ENCODE data around the gene SPAG8.

The SPAG8 gene

DNA sequence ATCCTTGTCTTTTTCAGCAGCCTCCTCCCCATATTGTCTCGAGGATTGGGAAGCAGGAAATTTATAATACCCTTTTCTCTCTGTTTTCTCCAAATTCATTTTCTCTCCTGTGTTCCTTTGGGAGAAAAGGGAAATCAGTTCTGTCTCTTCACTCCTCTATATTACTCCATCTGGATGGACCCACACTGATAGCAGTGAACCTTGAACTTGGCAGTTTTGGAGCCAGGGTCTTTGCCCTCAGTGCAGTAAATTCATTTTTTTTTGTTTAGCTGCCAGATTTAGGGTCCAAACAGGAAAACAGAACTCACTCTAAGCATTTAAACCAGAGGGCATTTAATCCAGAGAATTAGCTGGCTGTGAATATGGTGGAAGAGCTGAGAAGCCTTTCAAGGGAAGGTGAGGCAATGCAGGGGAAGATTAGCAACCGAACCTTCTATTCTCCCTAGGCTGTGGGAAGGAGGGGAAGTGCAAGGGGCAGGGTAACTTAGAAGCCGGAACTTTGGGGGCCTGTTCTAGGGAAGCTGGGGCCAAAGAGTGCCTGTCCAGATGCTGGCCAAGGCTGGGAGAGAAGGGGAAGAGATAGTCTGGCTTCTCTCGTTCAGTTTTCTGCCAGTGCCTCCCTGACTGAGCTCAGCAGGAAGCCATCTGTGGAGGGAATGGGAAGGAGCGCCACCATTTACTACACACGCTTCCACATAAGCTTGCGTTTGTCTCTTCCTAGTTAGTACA lies 37.0 kb downstream of the SPAG8 start:
- no peak for DNase-seq (ENCODE audit: low spot score)

DNA sequence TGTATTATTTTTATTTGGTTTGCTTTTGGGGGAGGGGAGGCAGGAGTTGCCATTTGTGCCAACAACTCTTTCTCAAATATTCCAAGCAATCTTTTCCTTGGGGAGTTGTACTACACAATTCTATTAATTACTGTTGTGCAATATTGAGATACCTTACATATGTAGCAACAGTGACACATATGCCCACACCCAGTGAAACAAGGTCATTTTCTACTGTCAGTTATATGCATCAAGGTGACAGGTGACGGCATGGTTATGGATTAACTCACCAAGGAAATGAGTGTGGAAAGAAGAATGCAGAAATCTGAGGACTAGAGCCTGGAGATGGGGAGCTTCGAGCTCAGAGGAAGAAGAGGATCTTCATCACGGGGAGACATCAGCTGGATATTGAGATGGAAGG lies 40.1 kb downstream of the SPAG8 start:
- no peak for DNase-seq (ENCODE audit: low spot score)

- DNase-seq (ENCODE audit: low spot score) = no peak
These were observed 40.5 kb downstream of the SPAG8 start for GRCh38 chr9:35771534-35771933.

DNA sequence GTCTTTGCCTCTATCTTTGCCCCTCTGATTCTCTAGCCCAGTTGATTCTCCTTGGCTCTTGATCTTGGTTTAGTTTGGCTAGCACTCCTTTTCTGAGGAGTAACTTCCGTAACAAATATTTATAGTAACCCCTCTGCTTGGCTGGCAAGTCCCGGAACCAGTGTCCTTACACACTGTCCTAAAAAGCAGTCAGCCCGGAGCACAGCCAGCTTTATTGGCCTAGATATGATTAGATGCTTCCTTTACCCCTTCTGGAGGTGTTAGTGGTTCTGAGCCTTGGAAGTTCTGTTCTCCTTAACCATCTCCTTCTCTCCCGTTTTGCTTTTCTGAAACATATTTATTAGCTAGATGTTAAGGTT lies 41.0 kb downstream of the SPAG8 start:
- no peak for DNase-seq (ENCODE audit: low spot score)

DNA sequence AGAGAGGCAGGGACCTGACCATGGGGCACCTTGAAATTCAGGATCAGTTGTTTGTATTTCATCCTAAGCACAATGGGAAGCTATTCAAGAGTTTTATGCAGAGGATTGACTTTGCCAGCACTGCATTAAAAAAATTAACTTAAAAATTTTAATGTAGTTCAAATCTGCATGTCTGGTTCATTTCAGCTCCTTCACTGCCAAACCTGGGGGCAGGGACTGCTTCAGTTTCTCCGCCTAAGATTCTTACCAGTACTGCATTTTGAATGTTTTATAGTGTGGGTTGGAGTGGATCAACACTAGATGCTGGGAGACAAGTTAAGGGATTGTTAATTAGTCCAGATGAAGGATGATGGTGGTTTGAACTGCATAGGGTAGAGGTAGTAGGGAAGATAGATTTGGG lies 42.3 kb downstream of the SPAG8 start:
- no peak for DNase-seq (ENCODE audit: low spot score)

GRCh38 chr9:35767458-35767857 lies 44.6 kb downstream of the SPAG8 start:
- no peak for DNase-seq (ENCODE audit: low spot score)

DNA sequence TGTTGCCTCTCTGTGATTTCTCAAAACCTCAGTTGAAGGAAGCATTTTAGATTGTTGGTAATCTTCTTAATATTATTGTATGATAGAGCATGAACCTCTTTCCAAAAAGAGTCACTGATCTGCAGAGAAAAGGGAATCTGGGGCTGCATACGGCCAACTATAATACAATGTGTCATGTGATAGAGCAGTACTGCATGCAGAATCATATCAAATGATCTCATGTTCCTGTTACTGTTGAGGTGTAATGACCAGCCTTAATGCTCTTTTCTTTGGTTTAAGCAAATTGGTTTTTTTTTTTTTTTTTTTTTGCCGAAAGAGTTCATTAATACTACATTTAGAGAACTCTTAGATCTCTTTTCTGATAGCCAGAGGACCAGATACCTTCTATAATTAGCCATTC lies 45.1 kb downstream of the SPAG8 start:
- no peak for DNase-seq (ENCODE audit: low spot score)

- DNase-seq (ENCODE audit: low spot score) = no peak
These were observed 48.3 kb downstream of the SPAG8 start for GRCh38 chr9:35763803-35764202.

DNA sequence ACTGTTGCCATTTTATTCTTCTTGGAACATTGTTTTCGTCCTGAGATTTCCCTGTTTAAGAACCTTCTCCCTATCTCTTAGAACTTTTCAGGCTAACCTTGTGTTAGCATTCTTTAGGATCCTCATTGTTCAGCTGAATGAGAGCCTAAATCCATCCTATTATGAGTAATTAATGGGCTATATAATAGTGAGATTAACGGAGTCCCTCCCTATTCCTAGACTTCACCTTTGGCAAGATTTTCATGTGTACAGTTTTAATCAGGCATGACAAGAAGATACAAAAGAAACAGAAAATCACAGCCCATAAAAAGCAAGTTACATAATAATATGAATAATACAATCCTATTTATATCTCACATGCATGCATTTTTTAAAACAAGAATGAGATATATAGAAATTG lies 48.9 kb downstream of the SPAG8 start:
- no peak for DNase-seq (ENCODE audit: low spot score)

- no peak for DNase-seq (ENCODE audit: low spot score)
These were observed 51.4 kb downstream of the SPAG8 start for GRCh38 chr9:35760651-35761050.

DNA sequence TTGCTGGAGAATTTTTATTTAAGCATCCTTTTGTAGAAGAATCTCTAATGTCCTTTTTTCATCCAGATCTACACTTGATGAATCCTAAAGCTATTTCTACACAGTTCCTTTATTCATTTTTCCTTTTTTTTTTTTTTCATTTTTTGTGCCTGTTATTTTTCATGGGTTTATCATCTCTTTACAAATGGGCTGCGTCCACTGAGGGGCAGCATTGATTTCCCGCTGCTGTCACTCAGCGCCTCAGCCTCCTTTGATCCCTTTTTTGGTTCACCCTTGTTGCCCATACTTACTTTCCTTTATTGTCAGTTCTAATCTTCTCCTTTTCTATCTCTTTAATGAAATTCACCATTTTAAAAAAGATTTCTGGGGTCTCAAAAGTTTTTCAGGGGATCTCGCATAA lies 52.3 kb downstream of the SPAG8 start:
- DNase-seq (ENCODE audit: low spot score) = no peak
